HG02798 (cell line): Measurements from ENCODE around the gene ST8SIA2.

ENCODE experiments used
- ATAC-seq: cut with Tn5 transposase; IDR thresholded peaks from one replicate; pipeline ENCODE4 v1.9.1; 2021; ENCODE audit warnings: mild to moderate bottlenecking; ENCODE audit not compliant: unreplicated experiment, poor library complexity

The ST8SIA2 gene

GRCh38 chr15:92395098-92395635 is 1.5 kb downstream of the ST8SIA2 start:
- no peak for ATAC-seq

GRCh38 chr15:92399271-92399950 is 5.7 kb downstream of the ST8SIA2 start:
- no peak for ATAC-seq

GRCh38 chr15:92400573-92400972 is 6.9 kb downstream of the ST8SIA2 start:
- ATAC-seq = no peak

GRCh38 chr15:92400980-92401787 is 7.5 kb downstream of the ST8SIA2 start:
- no peak for ATAC-seq

GRCh38 chr15:92402751-92403150 is 9.1 kb downstream of the ST8SIA2 start:
- ATAC-seq = no peak

GRCh38 chr15:92405942-92406341 is 12.3 kb downstream of the ST8SIA2 start:
- no peak for ATAC-seq

- ATAC-seq = no peak
Observed at GRCh38 chr15:92407321-92407720, 13.6 kb downstream of the ST8SIA2 start.

GRCh38 chr15:92407916-92408315 is 14.2 kb downstream of the ST8SIA2 start:
- no peak for ATAC-seq

- no peak for ATAC-seq
Observed at GRCh38 chr15:92409006-92409405, 15.3 kb downstream of the ST8SIA2 start.

GRCh38 chr15:92409521-92409920 is 15.8 kb downstream of the ST8SIA2 start:
- no peak for ATAC-seq

- no peak for ATAC-seq
Observed at GRCh38 chr15:92410537-92410936, 16.9 kb downstream of the ST8SIA2 start.

GRCh38 chr15:92411256-92411655 is 17.6 kb downstream of the ST8SIA2 start:
- no peak for ATAC-seq

GRCh38 chr15:92413510-92413909 is 19.8 kb downstream of the ST8SIA2 start:
- no peak for ATAC-seq

- ATAC-seq = no peak
Observed at GRCh38 chr15:92415639-92416297, 22.1 kb downstream of the ST8SIA2 start.

GRCh38 chr15:92416557-92416956 is 22.9 kb downstream of the ST8SIA2 start:
- no peak for ATAC-seq

- no peak for ATAC-seq
Observed at GRCh38 chr15:92417716-92418115, 24.0 kb downstream of the ST8SIA2 start.

- ATAC-seq = no peak
Observed at GRCh38 chr15:92418864-92419263, 25.2 kb downstream of the ST8SIA2 start.

- ATAC-seq = no peak
Observed at GRCh38 chr15:92421976-92422375, 28.3 kb downstream of the ST8SIA2 start.

GRCh38 chr15:92425578-92426225 is 32.0 kb downstream of the ST8SIA2 start:
- ATAC-seq = no peak

- no peak for ATAC-seq
Observed at GRCh38 chr15:92429378-92430068, 35.8 kb downstream of the ST8SIA2 start.
